Activated CD4-positive, alpha-beta T cell treated with anti-CD3 and anti-CD28 coated beads, Interleukin-10, Interleukin-2, amounts not matched to agents 100 ng/mL and 50 ng/mL, durations not matched to agents 16 hours and 8 hours (primary cell): ENCODE measurements around the gene MYH9.
"Not testable (repeated sequence)": the region's sequence is repeated elsewhere in the genome, so short reads cannot be mapped to it uniquely, and the experiment has no call there.

Source experiments
- DNase-seq: peaks from one replicate; pipeline ENCODE4 v3.0.0-alpha.2; 2020

Gene MYH9

GRCh38 chr22:36387959-36388726 is at the start of gene MYH9:
Gene MYH9 (minus strand): TSS chr22:36387967. CDS start chr22:36349236, 38,731 bp downstream.
- DNase-seq = peak; percentile 100

GRCh38 chr22:36435516-36436415 is 48.0 kb upstream of the MYH9 start:
- DNase-seq = peak; percentile 61

- DNase-seq = no peak
These were observed 45.8 kb upstream of the MYH9 start for GRCh38 chr22:36433318-36434231.

GRCh38 chr22:36432592-36433317 is 45.0 kb upstream of the MYH9 start:
- DNase-seq = no peak

- no peak for DNase-seq
These were observed 44.2 kb upstream of the MYH9 start for GRCh38 chr22:36431977-36432376.

- no peak for DNase-seq
These were observed 43.1 kb upstream of the MYH9 start for GRCh38 chr22:36430863-36431262.

- DNase-seq = not testable (repeated sequence)
These were observed 40.2 kb upstream of the MYH9 start for GRCh38 chr22:36427952-36428351.

- DNase-seq = no peak
These were observed 38.3 kb upstream of the MYH9 start for GRCh38 chr22:36425977-36426523.

- no peak for DNase-seq
These were observed 37.3 kb upstream of the MYH9 start for GRCh38 chr22:36424901-36425579.

GRCh38 chr22:36424466-36424865 is 36.7 kb upstream of the MYH9 start:
- DNase-seq = not testable (repeated sequence)

- no peak for DNase-seq
These were observed 36.0 kb upstream of the MYH9 start for GRCh38 chr22:36423461-36424404.

- no peak for DNase-seq
These were observed 34.7 kb upstream of the MYH9 start for GRCh38 chr22:36422287-36423014.

- no peak for DNase-seq
These were observed 32.4 kb upstream of the MYH9 start for GRCh38 chr22:36419912-36420882.

- peak; percentile 42 for DNase-seq
These were observed 31.6 kb upstream of the MYH9 start for GRCh38 chr22:36419177-36419911.

GRCh38 chr22:36417281-36417686 is 29.5 kb upstream of the MYH9 start:
- DNase-seq = peak; percentile 26

GRCh38 chr22:36415415-36416168 is 27.8 kb upstream of the MYH9 start:
- DNase-seq = no peak
